HepG2 (cell line): ENCODE results near the gene ONECUT2. TPM values are rescaled to one million over a fixed set of nuclear protein-coding genes. Genes with fewer than 3 reads are reported as not detected.

ENCODE experiments used
- ASH2L ChIP-seq: fragments of 300-600, 200-600 bp; sonication (generic); IDR thresholded peaks from 2 replicates; pipeline ENCODE4 v1.7.0; 2017; ENCODE audit warnings: low read depth, mild to moderate bottlenecking, moderate library complexity, mixed read lengths, low read length; ENCODE audit not compliant: insufficient read length
- BHLHE40 ChIP-seq: IDR thresholded peaks from 2 replicates; pipeline ENCODE4 v1.6.1; 2011; ENCODE audit warnings: low read length, improper control_type of control experiment
- KDM5B ChIP-seq: sonication (generic); formaldehyde crosslinking; IDR thresholded peaks from 2 replicates; pipeline ENCODE4 v1.4.0; 2020; ENCODE audit warnings: missing genetic modification reagents, mild to moderate bottlenecking, borderline replicate concordance
- KLF12 ChIP-seq: sonication (generic); formaldehyde crosslinking; IDR thresholded peaks from 2 replicates; pipeline ENCODE4 v1.4.0; 2020; ENCODE audit warnings: missing genetic modification reagents, borderline replicate concordance
- KMT2B ChIP-seq: IDR thresholded peaks from 2 replicates; pipeline ENCODE4 v1.6.1; 2016; ENCODE audit warnings: missing genetic modification reagents, missing compliant biosample characterization
- MTA3 ChIP-seq: sonication (generic); formaldehyde crosslinking; IDR thresholded peaks from 2 replicates; pipeline ENCODE4 v1.4.0; 2020; ENCODE audit warnings: missing genetic modification reagents
- NAIF1 ChIP-seq: sonication (generic); formaldehyde crosslinking; IDR thresholded peaks from 2 replicates; pipeline ENCODE4 v1.5.0; 2020; ENCODE audit warnings: mild to moderate bottlenecking, missing genetic modification reagents, borderline replicate concordance
- NFE2 ChIP-seq: sonication (generic); formaldehyde crosslinking; IDR thresholded peaks from 2 replicates; pipeline ENCODE4 v1.4.0; 2020; ENCODE audit warnings: missing genetic modification reagents
- PAXIP1 ChIP-seq: sonication (generic); formaldehyde crosslinking; conservative IDR thresholded peaks from 2 replicates; pipeline ENCODE4 v1.4.0; 2020; ENCODE audit warnings: mild to moderate bottlenecking, missing genetic modification reagents, moderate library complexity
- RFX1 ChIP-seq: fragments of 450-650 bp; IDR thresholded peaks from 2 replicates; pipeline ENCODE4 v1.6.1; 2017
- RNF2 ChIP-seq: fragments of 450-650 bp; conservative IDR thresholded peaks from 2 replicates; pipeline ENCODE4 v1.6.1; 2016; ENCODE audit warnings: low read depth
- ZBED4 ChIP-seq: sonication (generic); formaldehyde crosslinking; IDR thresholded peaks from 2 replicates; pipeline ENCODE4 v1.4.0; 2020; ENCODE audit warnings: missing genetic modification reagents, borderline replicate concordance
- ZBTB10 ChIP-seq: sonication (generic); formaldehyde crosslinking; IDR thresholded peaks from 2 replicates; pipeline ENCODE4 v1.4.0; 2020; ENCODE audit warnings: missing genetic modification reagents, borderline replicate concordance
- ZFP62 ChIP-seq: sonication (generic); formaldehyde crosslinking; IDR thresholded peaks from 2 replicates; pipeline ENCODE4 v1.4.0; 2020; ENCODE audit warnings: missing genetic modification reagents
- ZNF296 ChIP-seq: sonication (generic); formaldehyde crosslinking; conservative IDR thresholded peaks from 2 replicates; pipeline ENCODE4 v1.5.0; 2020; ENCODE audit warnings: mild to moderate bottlenecking, missing genetic modification reagents
- ZNF326 ChIP-seq: sonication (generic); formaldehyde crosslinking; IDR thresholded peaks from 2 replicates; pipeline ENCODE4 v1.4.0; 2020; ENCODE audit warnings: missing genetic modification reagents, borderline replicate concordance
- ZNF343 ChIP-seq: sonication (generic); formaldehyde crosslinking; IDR thresholded peaks from 2 replicates; pipeline ENCODE4 v1.4.0; 2020; ENCODE audit warnings: mild to moderate bottlenecking, missing genetic modification reagents
- polyA plus RNA-seq, 8 experiments: library from polyadenylated mRNA; depleted of rRNA in 3 of 8; stranded (reverse) in 7 of 8; unstranded in 1 of 8; fragments of >200 nt; fragmentation: Illumina TruSeq in 4 of 8; extraction: Trizol in 4 of 8; gene quantifications; 2 replicates each; pipeline versions ENCODE4 v1.2.1 to v1.2.3, GENCODE V29; 2011 to 2016; ENCODE audit warnings: low read depth in 4 of 8, missing spikeins in 1 of 8, mixed read lengths in 1 of 8; ENCODE audit not compliant: insufficient read depth in 1 of 8
- total RNA-seq, 5 experiments: library from RNA; depleted of rRNA; stranded (reverse); fragments of >200 nt; fragmentation: Illumina TruSeq; extraction: Trizol; gene quantifications; 2 replicates each; pipeline ENCODE4 v1.2.3, GENCODE V29; 2016; ENCODE audit warnings: low read depth in 1 of 5

ONECUT2 gene
- total and polyA plus RNA-seq, 2 of the 13 experiments (the other 11 are each of a cell fraction or from before 2014, with no cell fraction given), result 3.0 to 3.2 TPM

GRCh38 chr18:57437766-57438671, 2.8 kb downstream of the ONECUT2 start (continued):
- TF ChIP-seq ZBED4 (CRISPR knock-in tag), result no peak
- no peak for TF ChIP-seq ZFP62
- no peak for TF ChIP-seq ZNF343 (CRISPR knock-in tag)
- TF ChIP-seq RNF2, result no peak
- TF ChIP-seq KDM5B (CRISPR knock-in tag), result peak; percentile 58; the same call in 1 of the 2 replicates
- TF ChIP-seq PAXIP1 (CRISPR knock-in tag), result 0 out of 2 replicates have a peak, but pooled peaks have one; percentile 31
- peak; percentile 72 for TF ChIP-seq ASH2L
- no peak for TF ChIP-seq ZNF326 (CRISPR knock-in tag)
- no peak for TF ChIP-seq ZBTB10 (CRISPR knock-in tag)
- TF ChIP-seq NAIF1, result peak; percentile 83; the same call in 1 of the 2 replicates
- 0 out of 2 replicates have a peak, but pooled peaks have one; percentile 11 for TF ChIP-seq BHLHE40
- TF ChIP-seq MTA3 (CRISPR knock-in tag), result no peak
- no peak for TF ChIP-seq ZNF296 (CRISPR knock-in tag)
- no peak for TF ChIP-seq NFE2 (CRISPR knock-in tag)
- TF ChIP-seq RFX1, result no peak
- TF ChIP-seq KMT2B (CRISPR knock-in tag), result no peak
- no peak for TF ChIP-seq KLF12 (CRISPR knock-in tag)
